AG04450 (cell line): Measurements from ENCODE around the gene CARS2. TPM values are rescaled to one million over a fixed set of nuclear protein-coding genes. Genes with fewer than 3 reads are reported as not detected.
"Not testable (repeated sequence)": the region's sequence is repeated elsewhere in the genome, so short reads cannot be mapped to it uniquely, and the experiment has no call there.

Experiments used
- CTCF ChIA-PET: fragments of 300-600, 350-600 bp; formaldehyde crosslinking; extraction: SDS; loops from one replicate; lab custom pipeline; 2022; ENCODE audit warnings: antibody characterized with exemption, inconsistent platforms; lab: Charles Lee
- POLR2A ChIA-PET: fragments of 350-600 bp; formaldehyde crosslinking; extraction: SDS; loops from one replicate; lab custom pipeline; 2021; ENCODE audit warnings: antibody characterized with exemption, inconsistent platforms; lab: Yijun Ruan, JAX
- DNase-seq: peaks from one replicate; pipeline ENCODE4 v3.0.0-alpha.2; 2011; ENCODE audit warnings: low read depth, low spot score
- H3K27ac ChIP-seq: one replicate; pipeline ENCODE4 v1.5.1; 2012; ENCODE audit warnings: low read depth, low read length, control low read depth
- H3K27me3 ChIP-seq: one replicate; pipeline ENCODE4 v1.6.0; 2012; ENCODE audit warnings: low read length; ENCODE audit not compliant: control insufficient read depth, insufficient read depth
- H3K4me3 ChIP-seq: 2 replicates; pipeline ENCODE4 v1.5.1; 2011; ENCODE audit warnings: mild to moderate bottlenecking, low read depth, low read length, control low read depth
- H3K9me3 ChIP-seq: 2 replicates; pipeline ENCODE4 v1.5.1; 2012; ENCODE audit warnings: low read length; ENCODE audit not compliant: control insufficient read depth, insufficient read depth
- CTCF ChIP-seq: IDR thresholded peaks from 2 replicates; pipeline ENCODE4 v1.5.1; 2011; ENCODE audit warnings: low read depth, low read length, control low read depth, inconsistent platforms
- polyA plus RNA-seq: library from polyadenylated mRNA; depleted of rRNA; stranded (reverse); fragments of >200 nt; gene quantifications from 2 replicates; pipeline ENCODE4 v1.2.3, GENCODE V29; 2011

Gene CARS2
- polyA plus RNA-seq, 1 experiment = 51.5 TPM

GRCh38 chr13:110610955-110611595 lies 94.8 kb downstream of the CARS2 start:
- CTCF ChIA-PET = no interaction called here

GRCh38 chr13:110607675-110608224 lies 98.2 kb downstream of the CARS2 start:
- Histone ChIP-seq H3K4me3 (no peak overlapping the region), H3K27ac (no peak overlapping the region), H3K9me3 (no peaks in the 10 kb centered on the region), H3K27me3 (peaks cover 4% of the 10 kb centered on the region)
- CTCF ChIA-PET = no interaction called here
- POLR2A ChIA-PET = no interaction called here
- no peak for DNase-seq
- no peak for TF ChIP-seq CTCF

More at GRCh38 chr13:110610955-110611595, 94.8 kb downstream of the CARS2 start:
- no peak for TF ChIP-seq CTCF
- DNase-seq = no peak
- H3K27me3 ChIP-seq = peaks cover 4% of the 10 kb centered on the region
- H3K4me3 ChIP-seq = no peak overlapping the region
- POLR2A ChIA-PET = no interaction called here
- H3K27ac ChIP-seq = no peak overlapping the region
- peaks cover 5% of the 10 kb centered on the region for H3K9me3 ChIP-seq

- CTCF ChIA-PET, H3K27me3 ChIP-seq, DNase-seq, POLR2A ChIA-PET, H3K27ac ChIP-seq, H3K4me3 ChIP-seq, H3K9me3 ChIP-seq: not testable (repeated sequence)
These were observed 99.6 kb downstream of the CARS2 start for GRCh38 chr13:110606281-110606680.

- DNase-seq = no peak
- ChIA-PET POLR2A (no interaction called here), CTCF (no interaction called here)
- Histone ChIP-seq H3K27ac (no peak overlapping the region), H3K27me3 (peaks cover under 1% of the 10 kb centered on the region), H3K9me3 (no peaks in the 10 kb centered on the region), H3K4me3 (no peak overlapping the region)
- no peak for TF ChIP-seq CTCF
These were observed 100.8 kb downstream of the CARS2 start for GRCh38 chr13:110605132-110605531.

- no peak overlapping the region for H3K4me3 ChIP-seq
- H3K27ac ChIP-seq = no peak overlapping the region
- ChIA-PET CTCF (interaction anchor here (0.8 kb wide), 1 partner anchor 8 kb away, joined by 3 read pairs; no protein-coding TSS in a partner anchor), POLR2A (no interaction called here)
- no peak for DNase-seq
- no peaks in the 10 kb centered on the region for H3K27me3 ChIP-seq
- no peak for TF ChIP-seq CTCF
- H3K9me3 ChIP-seq = no peaks in the 10 kb centered on the region; the same call in 1 of the 2 replicates
These were observed 104.9 kb downstream of the CARS2 start for GRCh38 chr13:110600980-110601379.
